Activated B cell treated with CpG ODN at 0.5 μM for 24 hours (primary cell): ENCODE measurements around the gene CALD1. TPM values are rescaled to one million over a fixed set of nuclear protein-coding genes. Genes with fewer than 3 reads are reported as not detected.

ENCODE experiments used
- ATAC-seq: fragments of 200-7000 bp; cut with Tn5 transposase; one replicate; pipeline ENCODE4 v1.10.0; 2021; ENCODE audit warnings: low read depth, mild to moderate bottlenecking, moderate library complexity
- CTCF ChIA-PET: fragments of 350-600 bp; sonication (Branson Sonifier 250); formaldehyde crosslinking; loops from one replicate; lab custom pipeline; 2021; ENCODE audit warnings: antibody characterized with exemption; lab: Charles Lee
- POLR2A ChIA-PET: fragments of 350-600 bp; sonication (Branson Sonifier 250); formaldehyde crosslinking; loops from one replicate; lab custom pipeline; 2021; ENCODE audit warnings: antibody characterized with exemption; lab: Charles Lee
- DNase-seq: peaks from one replicate; pipeline ENCODE4 v3.0.0; 2022
- H3K27ac Mint-ChIP-seq: one replicate; pipeline ENCODE4 v1.8.0; 2020; ENCODE audit warnings: mixed read lengths
- H3K27me3 Mint-ChIP-seq: one replicate; pipeline ENCODE4 v1.8.0; 2021; ENCODE audit warnings: mixed read lengths
- H3K36me3 Mint-ChIP-seq: one replicate; pipeline ENCODE4 v1.8.0; 2021; ENCODE audit warnings: low read depth, mixed read lengths
- H3K4me1 Mint-ChIP-seq: one replicate; pipeline ENCODE4 v1.8.0; 2021; ENCODE audit warnings: mixed read lengths
- H3K4me3 Mint-ChIP-seq: one replicate; pipeline ENCODE4 v1.8.0; 2020; ENCODE audit warnings: mild to moderate bottlenecking, mixed read lengths
- H3K9me3 Mint-ChIP-seq: one replicate; pipeline ENCODE4 v1.8.0; 2020; ENCODE audit warnings: mixed read lengths
- intact Hi-C: fragments of 100-400 bp; cut with micrococcal nuclease; formaldehyde crosslinking; loops from one replicate; pipeline ENCODE4 v1.15.1; 2024
- total RNA-seq: library from RNA; stranded (reverse); gene quantifications from 2 replicates; pipeline ENCODE4 v1.2.3, GENCODE V29; 2022
- TF ChIP-seq, protein P1 (sequence below): fragments of 200-600 bp; IDR thresholded peaks from one replicate; pipeline ENCODE4 v1.8.0; 2022; ENCODE audit warnings: antibody characterized with exemption, mild to moderate bottlenecking

The CALD1 gene
- total RNA-seq, 1 donor from 2014 or later, result 0.33 TPM

GRCh38 chr7:134811765-134812164 lies 32.3 kb downstream of the CALD1 start:
- H3K36me3 Mint-ChIP-seq, result no peaks in the 10 kb centered on the region
- no peak for DNase-seq
- peaks cover 4% of the 10 kb centered on the region for H3K27me3 Mint-ChIP-seq
- ATAC-seq, result no peak
- H3K4me1 Mint-ChIP-seq, result no peaks in the 10 kb centered on the region
- ChIA-PET POLR2A (no interaction called here), CTCF (no interaction called here)
- TF ChIP-seq, protein P1, sequence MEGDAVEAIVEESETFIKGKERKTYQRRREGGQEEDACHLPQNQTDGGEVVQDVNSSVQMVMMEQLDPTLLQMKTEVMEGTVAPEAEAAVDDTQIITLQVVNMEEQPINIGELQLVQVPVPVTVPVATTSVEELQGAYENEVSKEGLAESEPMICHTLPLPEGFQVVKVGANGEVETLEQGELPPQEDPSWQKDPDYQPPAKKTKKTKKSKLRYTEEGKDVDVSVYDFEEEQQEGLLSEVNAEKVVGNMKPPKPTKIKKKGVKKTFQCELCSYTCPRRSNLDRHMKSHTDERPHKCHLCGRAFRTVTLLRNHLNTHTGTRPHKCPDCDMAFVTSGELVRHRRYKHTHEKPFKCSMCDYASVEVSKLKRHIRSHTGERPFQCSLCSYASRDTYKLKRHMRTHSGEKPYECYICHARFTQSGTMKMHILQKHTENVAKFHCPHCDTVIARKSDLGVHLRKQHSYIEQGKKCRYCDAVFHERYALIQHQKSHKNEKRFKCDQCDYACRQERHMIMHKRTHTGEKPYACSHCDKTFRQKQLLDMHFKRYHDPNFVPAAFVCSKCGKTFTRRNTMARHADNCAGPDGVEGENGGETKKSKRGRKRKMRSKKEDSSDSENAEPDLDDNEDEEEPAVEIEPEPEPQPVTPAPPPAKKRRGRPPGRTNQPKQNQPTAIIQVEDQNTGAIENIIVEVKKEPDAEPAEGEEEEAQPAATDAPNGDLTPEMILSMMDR, result no peak
- no peak overlapping the region for H3K4me3 Mint-ChIP-seq
- no peaks in the 10 kb centered on the region for H3K9me3 Mint-ChIP-seq
- intact Hi-C loops, result no loop called here
- H3K27ac Mint-ChIP-seq, result no peak overlapping the region

- intact Hi-C loops, result no loop called here
- Mint-ChIP-seq H3K9me3 (no peaks in the 10 kb centered on the region), H3K4me3 (no peak overlapping the region), H3K36me3 (no peaks in the 10 kb centered on the region), H3K27me3 (peaks cover 4% of the 10 kb centered on the region), H3K27ac (no peak overlapping the region), H3K4me1 (no peaks in the 10 kb centered on the region)
- ChIA-PET CTCF (no interaction called here), POLR2A (no interaction called here)
- ATAC-seq (no peak), DNase-seq (no peak)
- TF ChIP-seq, protein P1, result no peak
These were observed 34.4 kb downstream of the CALD1 start for GRCh38 chr7:134813663-134814396.

DNA sequence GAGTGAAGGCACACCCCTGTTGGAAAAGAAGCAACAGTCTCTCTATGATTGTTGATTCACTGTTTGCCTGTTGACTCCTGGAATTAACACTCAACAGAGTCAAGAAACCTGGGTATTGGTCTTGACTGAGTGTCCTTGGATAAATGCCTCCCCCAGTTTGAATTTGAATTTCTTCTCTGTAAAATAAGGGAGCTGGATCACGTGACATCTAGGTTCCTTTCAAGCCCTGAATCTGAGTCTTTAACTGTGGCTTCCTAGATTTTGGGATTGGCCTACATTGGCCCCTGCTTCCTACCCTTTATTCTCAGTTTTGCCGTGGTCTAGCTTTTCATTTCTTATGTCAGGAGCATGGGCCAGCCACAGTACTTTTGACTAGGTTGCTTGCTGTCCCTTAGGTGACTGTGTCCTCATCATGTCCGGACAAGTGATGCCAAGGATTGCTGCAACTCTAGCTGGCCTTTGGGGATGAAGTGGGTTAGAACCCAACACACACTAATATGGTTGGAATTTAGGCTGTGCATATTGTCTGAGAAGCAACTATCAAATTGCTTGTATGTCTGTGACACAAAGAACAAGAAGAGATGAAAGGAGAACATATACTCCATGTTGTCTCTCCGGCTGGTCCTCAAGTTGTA lies 35.4 kb downstream of the CALD1 start:
- Mint-ChIP-seq H3K4me1 (no peaks in the 10 kb centered on the region), H3K4me3 (no peak overlapping the region), H3K36me3 (no peaks in the 10 kb centered on the region), H3K27ac (no peak overlapping the region), H3K27me3 (peaks cover 4% of the 10 kb centered on the region), H3K9me3 (no peaks in the 10 kb centered on the region)
- no peak for DNase-seq
- ATAC-seq, result no peak
- intact Hi-C loops, result no loop called here
- ChIA-PET CTCF (no interaction called here), POLR2A (no interaction called here)
- TF ChIP-seq, protein P1, result no peak

DNA sequence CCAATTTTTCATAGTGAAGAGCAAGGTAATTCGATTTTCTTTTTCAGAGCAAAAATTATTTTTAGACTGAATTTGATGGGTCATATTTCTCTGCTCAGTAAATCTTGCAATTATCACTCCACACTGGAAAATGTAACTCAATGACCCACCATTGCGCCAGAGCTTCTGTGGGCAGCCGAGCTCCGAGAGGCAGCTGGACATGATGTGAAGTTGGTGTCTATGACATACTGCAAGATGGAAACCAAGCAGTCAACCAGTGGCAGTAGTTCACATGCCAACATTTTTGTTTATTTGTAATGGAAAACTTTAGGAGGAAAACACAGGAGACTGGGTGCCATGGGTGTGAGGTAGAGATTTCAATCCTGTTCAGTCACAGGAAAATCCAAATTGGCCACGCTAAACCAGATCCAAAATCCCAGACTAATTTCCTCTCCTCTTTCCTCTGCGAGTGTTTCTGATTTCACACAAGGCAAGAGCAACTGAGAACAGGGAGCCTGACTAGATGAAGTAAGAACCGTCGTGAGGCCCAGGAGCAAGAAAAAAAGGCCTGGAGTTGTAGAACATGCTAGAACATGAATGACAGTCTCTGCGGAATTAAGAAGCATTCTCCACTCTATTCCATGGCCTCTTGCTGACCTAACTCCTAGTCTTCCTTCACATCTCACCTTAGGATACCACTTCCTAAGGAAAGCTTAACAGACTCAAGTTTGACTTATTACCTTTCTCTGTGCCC lies 39.3 kb downstream of the CALD1 start:
- POLR2A ChIA-PET, result no interaction called here

More for the DNA sequence above, 39.3 kb downstream of the CALD1 start:
- H3K27ac Mint-ChIP-seq, result no peak overlapping the region
- ATAC-seq (no peak), DNase-seq (no peak)
- H3K4me3 Mint-ChIP-seq, result no peak overlapping the region
- no peaks in the 10 kb centered on the region for H3K9me3 Mint-ChIP-seq
- intact Hi-C loops, result no loop called here
- TF ChIP-seq, protein P1, result no peak
- CTCF ChIA-PET, result no interaction called here
- no peaks in the 10 kb centered on the region for H3K36me3 Mint-ChIP-seq
- no peaks in the 10 kb centered on the region for H3K4me1 Mint-ChIP-seq
- peaks cover 4% of the 10 kb centered on the region for H3K27me3 Mint-ChIP-seq
